Measurements from ENCODE around the gene DGCR8. TPM values are rescaled to one million over a fixed set of nuclear protein-coding genes. Genes with fewer than 3 reads are reported as not detected.
"Not testable (repeated sequence)": the region's sequence is repeated elsewhere in the genome, so short reads cannot be mapped to it uniquely, and the experiment has no call there.

The DGCR8 gene
- total RNA-seq, 1 donor from 2014 or later = 73.2 TPM

DNA sequence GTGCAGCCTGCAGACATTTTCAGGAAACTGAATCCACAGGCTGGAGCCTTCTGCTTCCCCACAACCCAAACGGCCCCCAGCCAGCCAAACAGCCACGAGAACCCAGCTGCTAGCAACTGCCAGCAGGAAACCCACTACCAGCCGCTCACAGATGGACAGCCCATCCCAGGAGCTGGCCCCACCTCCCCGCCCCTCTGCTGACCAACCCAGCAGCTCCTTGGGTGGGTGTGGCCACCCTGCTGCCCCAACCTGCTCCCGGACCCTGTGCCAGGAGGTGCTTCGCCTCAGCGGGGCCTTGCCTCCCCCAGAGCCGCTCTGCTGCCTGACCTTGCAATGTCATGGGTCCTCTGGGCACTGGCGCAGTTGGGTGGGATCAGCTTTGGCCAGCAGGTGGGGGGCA is 79.0 kb downstream of the DGCR8 start:
- DNase-seq = no peak
- Mint-ChIP-seq H3K9me3 (peaks cover under 1% of the 10 kb centered on the region), H3K4me3 (no peak overlapping the region), H3K36me3 (ENCODE audit: low read depth) (no peaks in the 10 kb centered on the region), H3K27me3 (no peaks in the 10 kb centered on the region), H3K27ac (no peak overlapping the region), H3K4me1 (peaks cover 2% of the 10 kb centered on the region)
- intact Hi-C loops (cut with micrococcal nuclease) = loop anchor here (5.0 kb wide), 1 partner anchor 108 kb away; the partner anchor contains the start of gene RTN4R

DNA sequence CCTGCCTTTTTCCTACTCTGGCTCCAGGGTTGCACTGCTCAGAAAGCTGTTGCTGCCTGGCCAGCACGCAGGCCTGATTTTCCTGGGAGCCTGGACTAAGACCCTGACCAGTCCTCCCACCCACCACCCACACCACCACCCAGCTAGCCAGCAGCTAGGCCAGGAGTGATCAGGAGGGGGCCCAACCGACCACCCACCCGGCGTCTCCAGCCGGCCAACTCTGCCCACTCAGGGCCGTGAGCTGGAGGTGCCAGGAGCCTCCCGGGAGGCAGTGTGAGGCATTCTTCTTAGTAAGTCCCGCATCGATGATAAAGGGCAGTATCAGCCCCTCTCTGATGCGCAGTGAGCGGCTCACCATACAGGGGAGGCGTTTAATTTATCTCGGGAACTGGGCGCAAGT is 79.5 kb downstream of the DGCR8 start:
- not testable (repeated sequence) for H3K9me3 Mint-ChIP-seq; H3K4me1 Mint-ChIP-seq; H3K4me3 Mint-ChIP-seq; H3K36me3 Mint-ChIP-seq (ENCODE audit: low read depth); DNase-seq; H3K27ac Mint-ChIP-seq; H3K27me3 Mint-ChIP-seq
- intact Hi-C loops (cut with micrococcal nuclease) = loop anchor here (5.0 kb wide), 1 partner anchor 108 kb away; the partner anchor contains the start of gene RTN4R

DNA sequence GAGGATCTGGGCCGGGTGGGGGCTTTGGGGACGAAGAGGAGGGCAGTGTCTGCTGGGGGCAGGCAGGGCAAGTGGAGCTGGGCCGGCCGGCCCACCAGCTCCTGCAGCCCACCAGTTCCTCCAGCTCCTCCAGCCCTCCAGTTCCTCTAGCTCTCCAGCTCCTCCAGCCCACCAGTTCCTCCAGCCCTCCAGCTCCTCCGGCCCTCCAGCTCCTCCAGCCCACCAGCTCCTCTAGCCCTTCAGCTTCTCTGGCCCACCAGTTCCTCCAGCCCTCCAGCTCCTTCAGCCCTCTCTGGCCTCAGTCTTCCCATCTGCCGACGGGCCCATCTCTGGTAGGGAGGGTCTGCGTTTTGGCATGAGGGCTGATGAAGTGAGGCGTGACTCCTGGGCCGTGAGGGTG is 80.0 kb downstream of the DGCR8 start:
- H3K36me3 Mint-ChIP-seq (ENCODE audit: low read depth) = no peaks in the 10 kb centered on the region
- no peak overlapping the region for H3K4me3 Mint-ChIP-seq
- H3K27me3 Mint-ChIP-seq = no peaks in the 10 kb centered on the region
- H3K4me1 Mint-ChIP-seq = peaks cover 2% of the 10 kb centered on the region
- H3K9me3 Mint-ChIP-seq = peaks cover 4% of the 10 kb centered on the region
- H3K27ac Mint-ChIP-seq = no peak overlapping the region
- DNase-seq = no peak
- intact Hi-C loops (cut with micrococcal nuclease) = no loop called here

Other genes with a start within 250 kb of the DGCR8 start
- 21.1 and 21.4 TPM in 2 replicates for gene GNB1L, start 225.4 kb upstream of the DGCR8 start, total RNA-seq
- 20.0 and 23.4 TPM in 2 replicates for gene RTL10, start 225.4 kb upstream of the DGCR8 start, total RNA-seq
- 104 and 110 TPM in 2 replicates for gene COMT, start 138.5 kb upstream of the DGCR8 start, total RNA-seq
- gene TXNRD2, start 138.4 kb upstream of the DGCR8 start, total RNA-seq = 18.4 and 23.5 TPM in 2 replicates
- 2.6 and 4.1 TPM in 2 replicates for gene ARVCF, start 63.4 kb upstream of the DGCR8 start, total RNA-seq
- gene TANGO2, start 59.1 kb upstream of the DGCR8 start, total RNA-seq = 27.1 and 31.5 TPM in 2 replicates
- gene RANBP1, start 35.9 kb downstream of the DGCR8 start, total RNA-seq = 488 and 500 TPM in 2 replicates
- gene TRMT2A, start 37.0 kb downstream of the DGCR8 start, total RNA-seq = 125 and 135 TPM in 2 replicates
- gene ZDHHC8, start 51.6 kb downstream of the DGCR8 start, total RNA-seq = 95.2 and 100 TPM in 2 replicates
- 0.14 TPM in 1 of 2 replicates, not detected in the other for gene CCDC188, start 70.8 kb downstream of the DGCR8 start, total RNA-seq
- 1.6 and 1.7 TPM in 2 replicates for gene RTN4R, start 188.1 kb downstream of the DGCR8 start, total RNA-seq
- gene DGCR6L, start 239.8 kb downstream of the DGCR8 start, total RNA-seq = 37.2 TPM in 2 replicates

All from activated CD4-positive, alpha-beta T cell treated with anti-CD3 and anti-CD28 coated beads, Interleukin-2, amount 10 ng/mL, durations not matched to agents 24 days and 14 days (primary cell).